ENCODE measurements around the gene BOLA3.
"Not testable (repeated sequence)": the region's sequence is repeated elsewhere in the genome, so short reads cannot be mapped to it uniquely, and the experiment has no call there.

Gene BOLA3

GRCh38 chr2:74101574-74102300 lies 46.0 kb downstream of the BOLA3 start:
- DNase-seq = no peak

GRCh38 chr2:74100254-74101216 lies 47.2 kb downstream of the BOLA3 start:
- DNase-seq = no peak

DNA sequence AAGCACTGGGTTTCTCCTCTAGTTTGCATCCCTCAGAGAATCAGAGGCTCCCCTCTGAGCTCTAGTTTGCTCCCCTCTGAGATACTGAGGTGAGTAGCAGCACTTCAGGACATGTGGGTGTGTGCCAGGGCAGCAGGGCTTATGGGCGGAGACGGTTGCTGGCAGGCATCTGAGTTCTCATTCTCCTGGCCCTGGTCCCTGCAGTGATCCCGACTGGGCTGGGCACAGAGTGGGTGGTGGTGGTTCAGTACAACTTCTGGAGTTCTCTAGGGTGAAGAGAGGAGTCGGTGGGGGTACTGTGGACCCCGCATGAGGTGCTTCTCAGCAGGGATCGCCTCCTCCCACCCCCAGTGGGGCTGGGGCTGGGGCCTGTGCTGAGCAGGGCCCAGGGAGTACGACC lies 47.9 kb downstream of the BOLA3 start:
- DNase-seq = no peak

GRCh38 chr2:74099271-74099670 lies 48.4 kb downstream of the BOLA3 start:
- no peak for DNase-seq

GRCh38 chr2:74097574-74097973 lies 50.1 kb downstream of the BOLA3 start:
- DNase-seq = no peak

DNA sequence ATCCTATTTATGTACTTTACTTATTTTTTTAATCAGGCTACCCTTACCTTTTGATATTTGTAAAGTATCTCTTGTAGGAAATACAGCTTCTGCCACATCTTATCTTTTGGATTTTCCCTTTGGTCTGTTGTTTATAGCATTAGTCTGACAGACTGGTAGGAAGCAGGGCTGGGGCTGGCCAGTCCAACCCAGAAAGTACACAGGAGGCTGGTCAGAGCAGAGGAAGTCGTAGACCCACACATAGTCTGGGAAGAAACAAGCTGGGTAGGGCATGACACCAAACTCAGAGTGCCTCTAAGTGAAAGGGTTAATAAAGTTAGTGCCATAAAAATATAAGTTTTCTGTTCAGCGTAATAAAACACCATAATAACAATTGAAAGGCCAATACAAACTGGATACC lies 51.7 kb downstream of the BOLA3 start:
- no peak for DNase-seq

GRCh38 chr2:74095632-74096031 lies 52.1 kb downstream of the BOLA3 start:
- DNase-seq = no peak

GRCh38 chr2:74094291-74094690 lies 53.4 kb downstream of the BOLA3 start:
- DNase-seq = no peak

DNA sequence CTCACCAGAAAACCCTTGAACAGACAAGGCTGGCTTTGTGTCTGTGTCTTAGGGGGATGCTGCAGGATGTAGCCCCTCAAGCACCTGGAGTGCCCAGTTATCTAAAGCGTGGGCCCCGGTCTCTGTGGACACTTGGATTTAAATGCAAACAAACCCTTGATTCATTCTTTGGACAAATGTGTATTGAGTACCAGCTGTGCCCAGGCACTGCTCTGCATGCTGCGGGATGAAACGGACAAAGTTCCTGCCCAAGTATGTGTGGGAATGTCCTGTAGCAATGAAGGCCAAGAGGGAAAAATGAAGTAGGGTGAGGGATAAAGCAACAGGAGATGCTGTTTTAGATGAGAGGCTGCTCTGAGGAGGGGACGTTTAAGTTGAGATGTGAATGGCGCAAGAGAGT lies 53.9 kb downstream of the BOLA3 start:
- DNase-seq = no peak

DNA sequence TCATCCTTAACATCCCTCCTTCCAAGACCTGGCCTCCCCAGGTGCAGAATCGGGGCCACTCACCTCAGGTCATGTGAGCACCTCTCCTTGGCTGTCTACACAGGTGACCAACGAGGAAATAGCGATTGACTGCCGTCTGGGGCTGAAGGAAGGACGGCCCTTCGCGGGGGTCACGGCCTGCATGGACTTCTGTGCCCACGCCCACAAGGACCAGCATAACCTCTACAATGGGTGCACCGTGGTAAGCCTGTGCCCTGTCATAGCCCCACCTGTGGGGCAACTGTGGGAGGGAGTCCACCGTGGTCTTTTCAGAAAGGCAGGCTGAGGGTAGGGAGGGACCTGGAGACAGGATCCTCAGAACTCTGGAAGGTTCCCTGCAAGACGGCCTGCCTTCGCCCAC lies 54.3 kb downstream of the BOLA3 start:
- DNase-seq = no peak

GRCh38 chr2:74092275-74092674 lies 55.4 kb downstream of the BOLA3 start:
- DNase-seq = no peak

DNA sequence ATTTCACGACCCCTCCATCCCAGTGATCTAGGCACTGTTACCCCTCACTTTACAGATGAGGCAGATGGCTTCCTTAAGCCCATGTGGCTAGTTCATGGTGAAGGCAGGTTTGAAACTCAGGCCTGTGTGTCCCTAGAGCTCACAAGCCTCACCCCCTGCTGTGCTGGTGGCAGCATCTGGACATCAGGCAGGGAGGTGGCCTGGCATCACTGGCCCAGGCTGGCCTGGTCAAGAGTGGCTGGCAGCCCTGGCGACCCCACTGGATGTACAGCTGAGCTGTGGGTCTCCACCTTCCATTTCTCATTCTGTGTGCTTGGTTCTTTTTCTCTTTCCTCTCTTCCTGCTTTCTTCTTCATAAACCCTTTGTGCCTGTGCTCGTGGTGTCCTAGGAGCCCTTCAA lies 56.3 kb downstream of the BOLA3 start:
- DNase-seq = no peak

DNA sequence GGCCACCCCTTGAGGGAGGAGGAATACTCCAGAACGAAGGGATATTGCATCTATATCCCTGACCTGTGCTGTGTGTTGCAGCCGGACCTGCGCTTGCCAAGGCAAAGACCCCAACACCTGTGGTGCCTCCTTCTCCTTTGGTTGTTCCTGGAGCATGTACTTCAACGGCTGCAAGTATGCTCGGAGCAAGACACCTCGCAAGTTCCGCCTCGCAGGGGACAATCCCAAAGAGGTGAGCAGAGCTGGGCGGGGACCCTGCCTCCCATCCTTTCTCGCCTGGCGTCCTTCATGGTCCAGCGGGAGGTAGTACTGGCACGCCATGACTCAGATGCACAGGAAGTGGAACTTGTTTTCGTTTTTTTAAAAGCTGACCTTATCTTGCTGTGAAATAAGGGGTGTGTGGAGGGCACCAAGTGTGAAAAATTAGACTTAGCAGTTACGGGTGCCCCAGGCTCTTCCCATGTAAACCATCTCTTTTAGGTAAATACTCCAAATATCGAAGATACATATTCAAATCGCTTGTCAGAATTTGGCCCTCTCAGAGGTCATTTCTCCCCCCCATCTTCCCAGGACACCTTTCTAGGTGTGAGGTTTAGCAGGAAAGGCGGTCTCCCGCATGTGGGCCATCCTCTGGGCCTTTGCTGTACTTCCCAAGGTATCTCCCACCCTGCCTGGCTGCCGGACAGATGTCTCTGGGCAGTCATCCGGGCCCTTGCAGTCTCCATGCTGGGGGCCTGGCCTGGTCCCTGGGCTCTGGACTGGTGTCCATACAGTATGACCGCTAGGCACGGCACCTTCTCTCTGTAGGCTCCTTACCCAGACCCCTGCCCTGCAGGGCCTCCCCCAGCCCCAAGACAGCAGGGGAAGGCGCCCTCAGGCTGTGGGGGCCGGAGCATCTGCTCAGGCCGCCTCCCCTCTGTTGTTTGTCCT lies 57.6 kb downstream of the BOLA3 start:
- no peak for DNase-seq

- not testable (repeated sequence) for DNase-seq
These were observed 59.0 kb downstream of the BOLA3 start for GRCh38 chr2:74088676-74089075.

DNA sequence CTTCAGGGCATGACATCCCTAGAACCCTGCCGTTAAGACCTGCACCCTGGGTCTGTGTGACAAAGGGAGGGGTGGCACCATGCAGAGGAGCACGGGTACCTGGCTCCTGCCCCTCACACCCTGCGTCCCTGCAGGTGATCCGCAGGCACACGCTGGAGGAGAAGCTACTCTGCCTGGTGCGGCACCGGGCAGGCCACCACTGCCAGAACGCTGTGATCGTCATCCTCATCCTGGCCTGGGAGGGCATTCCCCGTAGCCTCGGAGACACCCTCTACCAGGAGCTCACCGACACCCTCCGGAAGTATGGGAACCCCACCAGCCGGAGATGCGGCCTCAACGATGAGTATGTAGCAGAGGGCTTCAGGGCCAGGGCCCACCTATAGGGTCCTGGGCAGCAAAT lies 60.0 kb downstream of the BOLA3 start:
- no peak for DNase-seq

GRCh38 chr2:74086021-74086420 lies 61.7 kb downstream of the BOLA3 start:
- no peak for DNase-seq

All from activated CD4-positive, alpha-beta T cell treated with anti-CD3 and anti-CD28 coated beads, Interleukin-2, amount 50 U/mL, for 4 hours (primary cell).